HepG2 (cell line): ENCODE results near the gene ABCC1. TPM values are rescaled to one million over a fixed set of nuclear protein-coding genes. Genes with fewer than 3 reads are reported as not detected.

Experiments
- ATAC-seq: fragments of 200-7000 bp; cut with Tn5 transposase; 3 replicates; pipeline ENCODE4 v1.9.1; 2020; ENCODE audit warnings: mild to moderate bottlenecking, moderate library complexity
- BruUV-seq: library from RNA; stranded (reverse); fragments of 400-500 nt; replicated peaks from 2 replicates; lab custom pipeline; 2021; lab: Mats Ljungman, UMichigan
- CTCF ChIA-PET: fragments of 300-600 bp; formaldehyde crosslinking; extraction: SDS; loops from one replicate; lab custom pipeline; 2021; ENCODE audit warnings: low total read pairs, inconsistent platforms, low intra/inter-chr PET ratio; lab: Yijun Ruan, JAX
- POLR2A ChIA-PET: fragments of 350-600 bp; sonication (Branson Sonifier 250); formaldehyde crosslinking; loops from one replicate; lab custom pipeline; 2020; ENCODE audit warnings: antibody characterized with exemption, inconsistent platforms; lab: Yijun Ruan, JAX
- DNase-seq: peaks from one replicate; pipeline ENCODE4 v3.0.0-alpha.2; 2015; ENCODE audit warnings: low spot score
- FAIRE-seq: peaks from 3 replicates; lab custom pipeline; 2011; peaks lifted over from hg19 to GRCh38; lab: Jason Lieb, UNC
- H2AFZ ChIP-seq: one replicate; pipeline ENCODE4 v1.6.1; 2011; ENCODE audit warnings: low read length, inconsistent platforms
- H3K27ac ChIP-seq: fragments of 300-600 bp; 3 replicates; pipeline ENCODE4 v1.8.0; 2011; ENCODE audit warnings: mixed run types, mild to moderate bottlenecking, mixed read lengths, low read length, inconsistent platforms; ENCODE audit not compliant: insufficient read depth; ENCODE audit errors: extremely low read length
- H3K27me3 ChIP-seq, 2 experiments: fragments of 200-600 bp in 1 of 2; 2 replicates in 1 of 2; 3 replicates in 1 of 2; pipeline versions ENCODE4 v1.6.0 to v1.8.0; 2011; ENCODE audit warnings: low read length in 2 of 2, mild to moderate bottlenecking in 2 of 2, moderate library complexity in 2 of 2, inconsistent platforms in 1 of 2; ENCODE audit not compliant: insufficient read depth in 2 of 2, control insufficient read depth in 1 of 2
- H3K36me3 ChIP-seq, 2 experiments: fragments of 200-600 bp in 1 of 2; replicated peaks in 1 of 2; 2 replicates in 1 of 2; 3 replicates in 1 of 2; pipeline versions ENCODE4 v1.5.1 to v1.8.0; 2011; ENCODE audit warnings: low read length in 2 of 2, inconsistent platforms in 1 of 2; ENCODE audit not compliant: insufficient read depth in 2 of 2, control insufficient read depth in 1 of 2
- H3K4me1 ChIP-seq: 2 replicates; pipeline ENCODE4 v1.5.1; 2012; ENCODE audit warnings: low read length, inconsistent platforms; ENCODE audit not compliant: insufficient read depth
- H3K4me2 ChIP-seq: 2 replicates; pipeline ENCODE4 v1.6.0; 2011; ENCODE audit warnings: low read depth, low read length, inconsistent platforms
- H3K4me3 ChIP-seq, 3 experiments: fragments of 200-600 bp in 1 of 3; sonication (generic), shearing (Covaris generic) in 1 of 3; replicated peaks in 1 of 3; 2 replicates each; pipeline ENCODE4 v1.5.1; 2011 to 2016; ENCODE audit warnings: low read length in 3 of 3, inconsistent platforms in 2 of 3, low read depth in 2 of 3, mild to moderate bottlenecking in 2 of 3, control low read depth in 1 of 3, mixed read lengths in 1 of 3; ENCODE audit not compliant: insufficient read depth in 1 of 3
- H3K79me2 ChIP-seq: one replicate; pipeline ENCODE4 v1.6.1; 2011; ENCODE audit warnings: low read length, inconsistent platforms; ENCODE audit not compliant: insufficient read depth
- H3K9ac ChIP-seq: 2 replicates; pipeline ENCODE4 v1.6.0; 2011; ENCODE audit warnings: mild to moderate bottlenecking, low read depth, low read length, inconsistent platforms; ENCODE audit not compliant: insufficient read depth
- H3K9me3 ChIP-seq: 2 replicates; pipeline ENCODE4 v1.5.1; 2012; ENCODE audit warnings: mild to moderate bottlenecking, low read length
- H4K20me1 ChIP-seq: 2 replicates; pipeline ENCODE4 v1.6.0; 2011; ENCODE audit warnings: inconsistent platforms, mild to moderate bottlenecking, low read length, moderate library complexity; ENCODE audit not compliant: insufficient read depth
- CREB1 ChIP-seq, 2 experiments: fragments of 450-650 bp in 1 of 2; IDR thresholded peaks; 2 replicates each; pipeline ENCODE4 v1.6.1; 2016 to 2017; ENCODE audit warnings: control low read depth in 1 of 2, mild to moderate bottlenecking in 1 of 2, missing compliant biosample characterization in 1 of 2, missing genetic modification characterization in 1 of 2
- PPARG ChIP-seq: conservative IDR thresholded peaks from 2 replicates; pipeline ENCODE4 v1.6.1; 2016; ENCODE audit warnings: missing biosample characterization, missing genetic modification reagents
- RBFOX2 ChIP-seq: fragments of 200-400 bp; formaldehyde crosslinking; IDR thresholded peaks from 2 replicates; pipeline ENCODE4 v1.6.1; 2017; ENCODE audit warnings: low read depth, mild to moderate bottlenecking, low read length
- ZNF776 ChIP-seq: sonication (generic); formaldehyde crosslinking; IDR thresholded peaks from 2 replicates; pipeline ENCODE4 v1.4.0; 2020; ENCODE audit warnings: mild to moderate bottlenecking, missing genetic modification reagents
- ZSCAN22 ChIP-seq: sonication (generic); formaldehyde crosslinking; IDR thresholded peaks from 2 replicates; pipeline ENCODE4 v1.4.0; 2020; ENCODE audit warnings: mild to moderate bottlenecking, missing genetic modification reagents
- WGBS: methylation state at CpG from one replicate; pipeline ENCODE4 v1.1.6; 2017; ENCODE audit warnings: low lambda C conversion rate; 5-methylcytosine and 5-hydroxymethylcytosine counted together
- in situ Hi-C: cut with HindIII; loops from 2 replicates; pipeline ENCODE4 v1.10.0; 2017; ENCODE audit warnings: low pct_unique_long_range_greater_than_20kb; ENCODE audit not compliant: extremely low pct_ligation_motif_present
- intact Hi-C: fragments of 100-400 bp; cut with micrococcal nuclease; formaldehyde crosslinking; loops from one replicate; pipeline ENCODE4 v1.10.0; 2022; ENCODE audit not compliant: unreplicated experiment
- polyA plus RNA-seq, 8 experiments: library from polyadenylated mRNA; depleted of rRNA in 3 of 8; stranded (reverse) in 7 of 8; unstranded in 1 of 8; fragments of >200 nt; fragmentation: Illumina TruSeq in 4 of 8; extraction: Trizol in 4 of 8; gene quantifications; 2 replicates each; pipeline versions ENCODE4 v1.2.1 to v1.2.3, GENCODE V29; 2011 to 2016; ENCODE audit warnings: low read depth in 4 of 8, missing spikeins in 1 of 8, mixed read lengths in 1 of 8; ENCODE audit not compliant: insufficient read depth in 1 of 8
- total RNA-seq, 5 experiments: library from RNA; depleted of rRNA; stranded (reverse); fragments of >200 nt; fragmentation: Illumina TruSeq; extraction: Trizol; gene quantifications; 2 replicates each; pipeline ENCODE4 v1.2.3, GENCODE V29; 2016; ENCODE audit warnings: low read depth in 1 of 5

The ABCC1 gene
- total and polyA plus RNA-seq, 2 of the 13 experiments (the other 11 are each of a cell fraction or from before 2014, with no cell fraction given): 13.0 to 30.6 TPM

GRCh38 chr16:16005721-16006120 is 56.3 kb downstream of the ABCC1 start:
- H3K36me3 ChIP-seq: peaks cover 22 to 25% of the 10 kb centered on the region in 2 experiments
- H3K9me3 ChIP-seq: no peaks in the 10 kb centered on the region
- TF ChIP-seq ZSCAN22 (CRISPR knock-in tag) (no peak), ZNF776 (CRISPR knock-in tag) (no peak)
- H3K27me3 ChIP-seq: no peaks in the 10 kb centered on the region
- 0 out of 2 replicates have a peak, but pooled peaks cover 7% of the 10 kb centered on the region for H3K4me1 ChIP-seq
- DNase-seq: no peak
- no peak overlapping the region for H2AFZ ChIP-seq
- peaks cover 3% of the 10 kb centered on the region; the same call in 1 of the 2 replicates for H4K20me1 ChIP-seq
- no peak for FAIRE-seq
- in situ Hi-C loops (no loop called here), intact Hi-C loops (no loop called here)
- no peak overlapping the region for H3K4me2 ChIP-seq
- no peak overlapping the region for H3K27ac ChIP-seq
- ChIA-PET CTCF (no interaction called here), POLR2A (no interaction called here)
- no peak overlapping the region for H3K4me3 ChIP-seq
- H3K9ac ChIP-seq: no peak overlapping the region
- BruUV-seq: no TSS peak
- H3K79me2 ChIP-seq: peaks cover 9% of the 10 kb centered on the region
- whole genome bisulfite sequencing: 85% methylated on average over 8 of the region's 8 CpGs
- ATAC-seq: no peak

GRCh38 chr16:16006650-16007049 is 57.2 kb downstream of the ABCC1 start:
- no peak overlapping the region for H3K27ac ChIP-seq
- BruUV-seq: no TSS peak
- POLR2A ChIA-PET: no interaction called here
- ATAC-seq (no peak), DNase-seq (no peak), FAIRE-seq (no peak)
- no peak overlapping the region for H2AFZ ChIP-seq
- H3K36me3 ChIP-seq: peaks cover 26% of the 10 kb centered on the region in 2 experiments
- no peak overlapping the region for H3K4me3 ChIP-seq
- H3K79me2 ChIP-seq: peaks cover 8% of the 10 kb centered on the region
- 78% methylated on average over 8 of the region's 8 CpGs for WGBS
- H4K20me1 ChIP-seq: no peaks in the 10 kb centered on the region; the same call in 1 of the 2 replicates
- H3K4me2 ChIP-seq: no peak overlapping the region
- intact Hi-C loops (no loop called here), in situ Hi-C loops (no loop called here)
- no peak overlapping the region for H3K9ac ChIP-seq
- no peaks in the 10 kb centered on the region for H3K27me3 ChIP-seq
- 0 out of 2 replicates have a peak, but pooled peaks cover 7% of the 10 kb centered on the region for H3K4me1 ChIP-seq
- no peak for TF ChIP-seq PPARG (CRISPR knock-in tag)
- TF ChIP-seq RBFOX2: no peak
- TF ChIP-seq CREB1 (IDR thresholded peaks at IDR 0.05): peak; percentile 25; the same call in 1 of the 2 replicates
- no peak for TF ChIP-seq CREB1 (CRISPR knock-in tag; IDR thresholded peaks at IDR 0.05)
- H3K9me3 ChIP-seq: no peaks in the 10 kb centered on the region
- CTCF ChIA-PET: no interaction called here
